Measurements from ENCODE around the gene HTR3B.
"Not testable (repeated sequence)": the region's sequence is repeated elsewhere in the genome, so short reads cannot be mapped to it uniquely, and the experiment has no call there.

HTR3B gene, protein sequence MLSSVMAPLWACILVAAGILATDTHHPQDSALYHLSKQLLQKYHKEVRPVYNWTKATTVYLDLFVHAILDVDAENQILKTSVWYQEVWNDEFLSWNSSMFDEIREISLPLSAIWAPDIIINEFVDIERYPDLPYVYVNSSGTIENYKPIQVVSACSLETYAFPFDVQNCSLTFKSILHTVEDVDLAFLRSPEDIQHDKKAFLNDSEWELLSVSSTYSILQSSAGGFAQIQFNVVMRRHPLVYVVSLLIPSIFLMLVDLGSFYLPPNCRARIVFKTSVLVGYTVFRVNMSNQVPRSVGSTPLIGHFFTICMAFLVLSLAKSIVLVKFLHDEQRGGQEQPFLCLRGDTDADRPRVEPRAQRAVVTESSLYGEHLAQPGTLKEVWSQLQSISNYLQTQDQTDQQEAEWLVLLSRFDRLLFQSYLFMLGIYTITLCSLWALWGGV

GRCh38 chr11:113904379-113905101 is at the start of gene HTR3B:
TSS of gene HTR3B (plus strand) at chr11:113904796. CDS start at chr11:113904934, 138 bp downstream.
- DNase-seq: no peak

- DNase-seq: no peak
Observed at GRCh38 chr11:113855803-113856202, 48.8 kb upstream of the HTR3B start.

- no peak for DNase-seq
Observed at GRCh38 chr11:113856966-113857759, 47.4 kb upstream of the HTR3B start.

DNA sequence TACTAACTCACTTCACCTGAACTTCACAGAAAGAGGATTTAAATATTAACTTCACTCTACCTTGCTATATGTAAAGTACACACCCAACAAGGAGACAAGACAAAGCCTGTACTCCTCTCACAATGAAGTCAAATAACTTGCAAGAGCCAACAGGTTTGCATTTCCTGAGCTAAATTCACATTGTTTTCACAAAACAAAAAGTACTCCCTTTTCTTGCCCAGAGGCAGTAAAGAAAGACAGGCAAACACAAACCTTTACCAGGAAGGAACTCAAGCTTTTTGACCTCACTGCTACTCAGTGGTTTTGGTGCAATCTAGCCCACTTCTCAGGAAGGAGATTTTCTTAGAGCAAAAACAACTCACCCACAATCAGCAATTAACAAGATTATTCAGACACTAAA is 44.9 kb upstream of the HTR3B start:
- no peak for DNase-seq

DNA sequence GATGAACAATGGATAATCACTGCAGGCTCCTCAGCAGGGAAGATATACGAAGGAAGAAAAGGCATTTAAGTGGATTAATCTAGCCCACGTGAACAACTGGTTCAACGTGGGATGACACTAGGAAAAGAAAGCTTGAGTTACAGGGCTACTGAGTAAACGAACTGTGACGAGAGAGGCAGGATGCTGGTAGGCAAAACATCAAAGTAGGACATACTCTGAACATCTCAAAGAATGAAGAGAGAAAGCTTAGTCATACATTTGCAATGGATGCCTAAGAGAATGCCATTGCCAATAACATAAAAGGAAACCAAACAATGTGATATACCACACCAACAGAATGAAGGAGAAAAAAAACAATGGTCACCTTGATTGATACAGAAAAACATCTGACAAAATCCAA is 42.2 kb upstream of the HTR3B start:
- no peak for DNase-seq

DNA sequence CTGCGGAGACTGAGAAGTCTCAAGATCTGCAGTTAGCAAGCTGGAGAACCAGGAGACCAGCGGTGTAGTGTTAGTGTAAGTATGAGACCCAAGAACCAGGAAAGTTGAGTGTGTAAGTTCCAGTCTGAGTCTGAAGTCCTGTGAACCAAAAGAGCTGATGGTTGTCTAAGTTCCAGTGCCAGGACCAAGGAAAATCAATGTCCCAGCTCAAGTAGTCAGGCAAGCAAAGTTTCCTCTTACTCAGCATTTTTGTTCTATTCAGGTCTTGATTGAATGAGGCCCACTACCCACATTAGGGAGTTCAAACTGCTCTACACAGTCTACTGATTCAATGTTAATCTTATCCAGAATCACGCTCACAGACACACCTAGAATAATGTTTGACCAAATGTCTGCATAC is 40.2 kb upstream of the HTR3B start:
- no peak for DNase-seq

DNA sequence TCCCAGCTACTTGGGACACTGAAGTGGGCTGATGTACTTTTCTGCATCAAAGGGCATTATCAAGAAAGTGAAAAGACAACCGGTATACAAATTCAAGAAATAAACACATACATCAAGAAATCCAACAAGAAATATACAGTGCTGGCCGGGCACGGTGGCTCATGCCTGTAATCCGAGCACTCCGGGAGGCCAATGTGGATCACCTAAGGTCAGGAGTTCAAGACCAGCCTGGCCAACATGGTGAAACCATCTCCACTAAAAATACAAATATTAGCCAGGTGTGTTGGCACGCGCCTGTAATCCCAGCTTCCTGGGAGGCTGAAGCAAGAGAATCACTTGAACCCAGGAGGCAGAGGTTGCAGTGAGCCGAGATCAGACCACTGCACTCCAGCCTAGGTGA is 38.7 kb upstream of the HTR3B start:
- DNase-seq: no peak

DNA sequence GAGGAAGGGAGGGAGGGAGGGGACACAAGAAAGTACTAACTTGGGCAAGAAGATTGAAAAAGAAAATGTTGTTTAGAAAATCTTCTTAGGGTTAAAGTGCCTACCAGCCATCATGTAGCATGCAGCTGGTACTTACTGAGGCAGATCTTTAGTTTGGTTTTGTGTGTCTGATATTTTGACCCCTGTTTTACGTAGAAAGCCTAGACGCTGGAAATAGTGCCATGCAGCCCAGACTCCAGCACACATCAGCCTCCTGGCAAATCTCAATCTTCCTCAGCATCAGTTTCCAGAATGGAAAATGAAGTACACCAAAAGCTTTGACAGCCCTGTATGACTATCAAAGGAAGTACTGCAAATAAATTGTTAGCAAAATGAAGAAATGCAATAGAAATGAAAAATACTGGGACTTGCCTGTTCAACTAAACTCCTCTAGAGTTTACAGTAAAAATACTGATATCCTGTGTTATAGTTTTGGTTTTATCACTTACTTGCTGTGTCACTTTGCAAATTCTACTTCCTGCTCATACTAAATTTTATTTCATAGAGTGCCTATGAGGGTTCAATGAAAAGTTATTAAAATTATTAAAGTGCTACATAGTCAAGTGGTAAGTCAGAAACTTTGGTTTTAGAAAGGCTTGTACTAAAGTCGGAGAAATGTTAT is 36.6 kb upstream of the HTR3B start:
- DNase-seq: no peak

- no peak for DNase-seq
Observed at GRCh38 chr11:113871336-113871735, 33.3 kb upstream of the HTR3B start.

- no peak for DNase-seq
Observed at GRCh38 chr11:113873236-113873626, 31.4 kb upstream of the HTR3B start.

GRCh38 chr11:113874096-113874495 is 30.5 kb upstream of the HTR3B start:
- DNase-seq: no peak

GRCh38 chr11:113874581-113875233 is 29.9 kb upstream of the HTR3B start:
- peak; percentile 16 for DNase-seq

DNA sequence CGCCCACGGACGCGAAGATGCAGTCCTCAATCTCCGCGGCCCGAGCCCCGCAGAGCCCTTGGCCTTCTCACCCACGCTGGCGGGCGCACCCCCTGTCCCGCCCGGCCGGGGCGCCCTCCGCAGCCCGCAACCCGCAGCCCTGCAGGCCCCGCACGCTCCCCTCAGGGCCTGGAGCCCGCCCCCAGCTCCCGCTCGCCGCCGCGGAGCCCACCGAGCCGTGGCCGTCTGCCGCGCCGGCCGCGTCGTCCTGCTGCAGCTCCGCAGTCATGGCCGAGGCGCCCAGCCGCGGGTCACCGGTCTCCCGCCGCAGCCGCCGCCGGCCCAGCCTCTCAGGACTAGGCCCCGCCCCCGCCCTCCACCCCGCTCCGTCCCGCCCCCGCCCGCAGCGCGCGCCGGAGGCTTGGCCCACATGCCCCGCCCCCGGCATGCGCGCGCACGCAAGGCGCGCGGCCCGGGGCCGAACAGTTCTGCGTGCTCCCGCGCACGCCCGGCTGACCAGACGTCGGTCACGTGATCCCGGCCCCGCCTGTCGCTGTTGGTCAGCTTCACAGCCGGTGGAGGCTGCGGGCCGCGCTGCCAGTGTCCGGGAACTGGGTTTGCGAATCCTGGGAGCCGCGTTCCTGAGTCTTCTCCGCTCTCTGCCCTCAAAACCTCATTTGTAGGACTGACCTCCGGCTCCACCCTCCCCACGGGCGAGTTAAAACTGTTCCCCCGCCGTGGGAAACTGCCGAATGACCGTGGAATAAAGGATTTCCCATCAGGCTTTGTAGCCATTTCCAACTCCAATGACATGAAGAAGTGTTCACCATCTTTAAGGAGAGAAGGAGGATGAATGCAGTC is 29.1 kb upstream of the HTR3B start, which contains the start of gene USP28:
Gene USP28, minus strand, starts transcription at position 339 of the 840 bp plus-strand sequence. Its CDS starts 71 bp downstream, at position 268.
- peak; percentile 95 for DNase-seq

- no peak for DNase-seq
Observed at GRCh38 chr11:113876074-113876797, 28.4 kb upstream of the HTR3B start.

GRCh38 chr11:113876798-113877669 is 27.6 kb upstream of the HTR3B start:
- no peak for DNase-seq

- DNase-seq: no peak
Observed at GRCh38 chr11:113877670-113878055, 26.9 kb upstream of the HTR3B start.

DNA sequence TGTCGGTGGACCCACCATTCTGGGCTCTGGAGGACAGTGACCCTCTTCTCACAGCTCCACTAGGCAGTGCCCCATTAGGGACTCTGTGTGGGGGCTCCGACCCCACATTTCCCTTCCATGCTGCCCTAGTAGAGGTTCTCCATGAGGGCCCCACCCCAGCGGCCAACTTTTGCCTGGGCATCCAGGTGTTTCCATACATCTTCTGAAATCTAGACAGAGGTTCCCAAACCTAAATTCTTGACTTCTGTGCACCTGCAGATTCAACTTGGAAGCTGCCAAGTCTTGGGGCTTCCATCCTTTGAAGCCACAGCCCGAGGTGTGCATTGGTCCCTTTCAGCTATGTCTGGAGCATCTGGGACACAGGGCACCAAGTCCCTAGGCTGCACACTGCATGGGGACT is 25.1 kb upstream of the HTR3B start:
- not testable (repeated sequence) for DNase-seq

GRCh38 chr11:113880971-113881370 is 23.6 kb upstream of the HTR3B start:
- DNase-seq: no peak

GRCh38 chr11:113881856-113882255 is 22.7 kb upstream of the HTR3B start:
- no peak for DNase-seq

Data from activated CD4-positive, alpha-beta T cell treated with anti-CD3 and anti-CD28 coated beads, Interleukin-10, Interleukin-2, amounts not matched to agents 100 ng/mL and 50 ng/mL, durations not matched to agents 16 hours and 8 hours (primary cell).